ENCODE results near the gene DMRT2.

The DMRT2 gene

DNA sequence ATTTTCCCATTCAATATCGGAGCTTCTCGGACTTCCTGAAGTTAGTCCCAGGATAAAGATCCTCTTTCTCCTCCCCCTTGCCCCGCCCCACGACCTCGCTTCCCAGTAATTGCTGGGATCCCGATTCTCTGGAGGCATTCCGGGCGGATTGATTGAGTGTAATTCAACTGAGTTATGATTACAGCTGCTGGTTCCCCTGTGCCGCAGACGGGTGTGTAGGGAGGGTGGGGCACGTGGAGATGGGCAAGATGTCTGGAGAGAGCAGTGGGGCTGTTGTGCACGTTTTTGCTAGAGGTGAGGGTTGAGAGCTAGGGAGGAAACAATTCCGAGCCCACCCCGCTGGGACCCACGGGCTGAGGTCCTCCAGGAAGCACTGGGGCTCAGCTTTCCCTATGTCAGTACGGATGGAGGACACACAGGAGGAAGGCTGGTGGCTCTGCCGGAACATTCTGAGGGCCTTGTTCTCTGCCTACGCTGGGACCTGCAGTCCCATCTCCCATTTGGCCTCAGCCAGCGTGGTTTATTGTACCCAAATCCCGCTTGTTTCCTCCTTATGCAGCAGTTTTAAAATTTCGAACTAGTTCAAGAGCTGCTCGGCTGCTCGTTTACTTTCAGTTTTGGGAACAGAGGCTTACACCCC lies 2.4 kb upstream of the DMRT2 start:
- no peak for DNase-seq (ENCODE audit: low read depth)

GRCh38 chr9:1048231-1048619 lies 1.9 kb upstream of the DMRT2 start:
- DNase-seq (ENCODE audit: low read depth): no peak

DNA sequence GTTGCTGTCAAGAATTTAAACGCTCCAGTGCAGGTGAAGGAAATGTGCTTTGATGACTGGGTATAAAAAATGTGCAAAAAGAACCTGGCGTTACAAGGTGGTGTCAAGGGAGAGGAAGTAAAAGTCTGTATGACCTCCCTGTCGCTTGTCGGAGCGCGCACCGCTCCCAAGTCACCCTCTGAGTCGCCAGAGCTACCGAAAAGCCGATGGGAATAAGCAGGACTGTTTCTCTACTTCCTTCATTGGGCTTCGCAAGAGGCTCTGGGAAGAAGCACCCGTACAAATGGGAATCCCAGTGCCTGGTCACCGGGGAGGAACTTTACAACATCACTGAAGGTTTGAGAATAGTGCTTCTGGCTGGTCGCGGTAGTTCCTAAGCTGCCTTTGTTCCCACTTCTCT lies 1.3 kb upstream of the DMRT2 start:
- no peak for DNase-seq (ENCODE audit: low read depth)

DNA sequence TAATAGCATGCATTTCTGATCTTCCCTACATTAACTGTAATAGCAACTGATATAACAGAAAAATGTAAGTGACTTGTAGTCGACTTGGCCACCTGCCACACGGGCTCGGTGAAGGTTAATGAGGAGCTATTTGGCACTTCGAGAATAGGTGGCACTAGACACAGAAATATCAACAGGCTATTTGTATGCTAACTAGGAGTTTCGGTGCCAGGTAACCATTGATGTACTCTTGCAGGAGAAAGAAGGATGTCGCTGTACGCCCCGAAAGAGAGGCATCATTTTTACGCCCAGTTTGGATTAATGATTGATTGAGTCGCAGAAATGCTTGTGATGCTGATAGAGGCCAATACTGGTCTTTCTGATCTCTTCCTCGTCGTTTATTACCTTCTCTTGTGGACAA lies 516 bp upstream of the DMRT2 start:
- DNase-seq (ENCODE audit: low read depth): no peak

GRCh38 chr9:1051210-1051583 lies 1.0 kb downstream of the DMRT2 start:
- no peak for DNase-seq (ENCODE audit: low read depth)

DNA sequence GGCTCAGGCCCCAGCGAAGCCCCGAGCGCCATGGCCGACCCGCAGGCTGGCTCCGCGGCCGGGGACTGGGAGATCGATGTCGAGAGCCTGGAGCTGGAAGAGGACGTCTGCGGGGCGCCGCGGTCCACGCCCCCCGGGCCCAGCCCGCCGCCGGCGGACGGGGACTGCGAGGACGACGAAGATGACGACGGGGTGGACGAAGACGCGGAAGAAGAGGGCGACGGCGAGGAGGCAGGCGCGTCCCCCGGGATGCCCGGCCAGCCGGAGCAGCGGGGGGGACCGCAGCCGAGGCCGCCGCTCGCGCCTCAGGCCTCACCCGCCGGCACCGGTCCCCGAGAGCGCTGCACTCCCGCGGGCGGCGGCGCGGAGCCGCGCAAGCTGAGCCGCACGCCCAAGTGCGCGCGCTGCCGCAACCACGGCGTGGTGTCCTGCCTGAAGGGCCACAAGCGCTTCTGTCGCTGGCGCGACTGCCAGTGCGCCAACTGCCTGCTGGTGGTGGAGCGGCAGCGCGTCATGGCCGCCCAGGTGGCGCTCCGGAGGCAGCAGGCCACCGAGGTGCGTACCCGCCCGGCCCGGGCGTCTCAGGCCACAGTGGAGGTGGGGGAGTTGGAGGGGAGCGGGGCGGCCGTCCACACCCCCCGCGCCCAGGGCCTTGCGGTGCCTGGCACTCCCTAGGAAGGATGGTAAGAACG lies 1.6 kb downstream of the DMRT2 start:
- DNase-seq (ENCODE audit: low read depth): no peak

DNA sequence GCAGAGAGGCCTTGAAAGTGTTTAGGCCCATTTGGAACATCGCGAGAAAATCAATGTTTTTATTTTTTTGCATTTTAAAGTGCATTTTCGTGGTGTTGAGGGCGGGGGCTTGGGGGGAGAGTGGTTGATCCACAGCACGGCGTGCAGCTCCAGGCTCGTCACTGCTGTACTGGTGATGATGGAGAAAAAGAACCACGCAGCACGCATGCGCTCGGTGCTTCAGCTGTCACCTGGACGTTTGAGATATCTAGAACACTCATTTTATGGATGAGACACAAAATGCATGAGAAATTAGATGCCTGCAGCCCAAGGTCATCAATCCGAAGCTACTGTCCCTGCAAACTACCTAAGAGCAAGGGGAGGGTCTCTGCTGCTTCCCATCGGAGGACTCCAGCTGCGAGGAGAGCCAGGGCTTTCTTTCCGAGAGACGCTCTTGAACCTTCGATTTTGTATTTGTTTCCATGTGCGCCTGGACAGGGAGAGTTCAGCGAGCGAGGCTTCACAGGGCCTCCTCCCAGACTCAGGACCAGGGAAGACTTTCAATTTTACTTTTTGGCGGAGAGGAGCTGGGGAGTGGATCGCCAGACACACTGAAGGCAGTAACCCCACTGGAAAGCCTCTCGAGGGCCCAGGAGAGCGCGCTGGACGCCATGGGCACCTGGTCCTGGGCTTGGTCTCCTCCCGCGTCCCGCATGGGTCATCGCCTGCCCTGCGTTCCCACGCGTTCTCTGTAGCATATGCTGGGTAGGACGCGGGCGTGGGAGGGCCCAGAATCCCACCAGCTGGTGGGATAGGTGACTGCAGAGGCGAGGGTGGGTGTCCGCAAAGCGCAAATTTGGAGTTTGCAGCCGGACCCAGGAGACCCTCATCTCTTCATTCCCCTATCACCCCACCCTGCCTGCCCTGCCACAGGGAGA lies 2.5 kb downstream of the DMRT2 start:
- DNase-seq (ENCODE audit: low read depth): no peak

DNA sequence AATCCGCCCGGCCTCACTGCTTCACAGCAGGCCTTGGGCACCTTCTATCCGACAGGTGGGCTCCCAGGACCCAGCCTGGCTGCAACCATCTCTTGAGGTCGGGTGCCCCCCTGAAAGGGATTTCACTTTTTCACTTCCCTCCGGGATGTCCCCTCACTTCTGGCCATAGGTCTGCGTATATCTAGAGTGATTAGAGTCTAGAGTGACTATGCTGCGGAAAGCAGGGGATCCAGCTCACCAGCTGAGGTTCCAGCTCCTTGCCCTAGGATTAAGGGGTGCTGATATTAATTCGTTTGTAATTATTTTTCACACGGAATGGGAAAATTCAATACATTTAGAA lies 3.1 kb downstream of the DMRT2 start:
- no peak for DNase-seq (ENCODE audit: low read depth)

DNA sequence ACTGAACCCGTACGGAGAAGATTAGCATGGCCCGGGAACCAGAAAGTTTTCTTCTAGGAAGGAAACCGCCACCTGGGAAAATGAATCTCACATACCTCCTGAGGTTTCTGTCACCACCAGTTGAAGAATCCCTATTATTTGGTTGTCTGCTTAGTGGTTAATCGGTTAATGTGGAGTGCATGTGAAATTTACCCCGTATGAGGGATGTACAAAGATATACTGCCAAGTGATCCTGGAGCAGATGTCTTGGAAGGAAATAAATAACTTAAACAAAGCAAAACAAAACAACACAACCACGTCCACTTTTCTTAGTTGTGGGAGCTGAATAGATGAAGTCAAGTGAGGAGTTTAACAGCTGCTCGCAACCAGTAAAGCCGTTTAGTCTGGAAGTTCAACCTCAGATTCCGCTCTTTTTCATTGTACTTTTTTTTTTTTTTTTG lies 3.8 kb downstream of the DMRT2 start:
- DNase-seq (ENCODE audit: low read depth): no peak

- no peak for DNase-seq (ENCODE audit: low read depth)
Observed at GRCh38 chr9:1055166-1055565, 5.0 kb downstream of the DMRT2 start.

DNA sequence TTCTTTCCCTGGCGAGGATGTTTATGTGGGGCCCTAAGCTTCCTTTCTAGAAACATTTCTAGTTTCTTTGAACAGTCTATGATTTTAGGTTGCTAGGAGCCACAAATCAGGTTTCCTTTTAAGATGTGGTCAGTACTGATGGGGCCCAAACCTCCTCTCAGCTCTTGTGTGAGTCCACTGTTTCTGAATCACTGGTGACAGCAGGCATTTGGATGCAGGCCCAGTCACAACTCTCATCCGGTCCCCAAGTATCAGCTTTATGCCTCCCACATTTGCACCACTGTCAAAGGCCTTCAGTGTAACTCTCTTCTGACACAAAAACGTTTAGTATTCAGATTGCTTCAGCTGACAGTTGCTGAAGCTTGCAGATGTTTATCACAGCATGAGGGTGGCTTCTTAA lies 7.8 kb downstream of the DMRT2 start:
- DNase-seq (ENCODE audit: low read depth): no peak

DNA sequence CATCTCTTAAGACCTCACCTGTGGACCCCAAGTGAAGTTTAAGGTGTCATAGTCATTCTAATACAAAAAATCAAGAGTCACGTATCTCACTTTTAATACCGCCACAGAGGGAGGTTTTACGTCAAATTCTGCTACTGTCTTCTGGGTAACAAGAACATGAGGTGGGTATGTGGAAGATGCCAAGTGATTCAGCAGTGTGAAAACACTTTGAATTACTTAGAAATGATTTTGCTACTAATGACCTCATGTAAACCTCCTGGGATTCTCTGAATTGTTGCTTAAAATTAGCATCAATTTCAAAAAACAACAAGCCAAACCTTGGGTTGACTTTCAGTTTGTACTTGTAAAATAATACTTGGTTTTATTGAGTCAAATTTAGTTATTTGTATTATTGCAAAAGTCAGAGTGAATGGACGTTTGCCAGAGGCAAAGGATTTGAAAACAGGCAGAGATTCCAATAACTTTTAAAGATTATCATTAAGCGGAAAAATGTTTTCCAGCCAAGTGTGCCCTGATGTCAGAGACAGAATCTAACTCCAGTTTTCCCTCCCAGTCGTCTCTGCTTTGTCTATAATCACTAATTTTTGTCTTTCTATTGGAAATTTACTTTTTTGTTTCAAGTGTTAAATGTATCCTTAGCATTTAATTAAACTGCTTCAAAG lies 8.8 kb downstream of the DMRT2 start:
- DNase-seq (ENCODE audit: low read depth): no peak

- no peak for DNase-seq (ENCODE audit: low read depth)
Observed at GRCh38 chr9:1065130-1065529, 15.0 kb downstream of the DMRT2 start.

DNA sequence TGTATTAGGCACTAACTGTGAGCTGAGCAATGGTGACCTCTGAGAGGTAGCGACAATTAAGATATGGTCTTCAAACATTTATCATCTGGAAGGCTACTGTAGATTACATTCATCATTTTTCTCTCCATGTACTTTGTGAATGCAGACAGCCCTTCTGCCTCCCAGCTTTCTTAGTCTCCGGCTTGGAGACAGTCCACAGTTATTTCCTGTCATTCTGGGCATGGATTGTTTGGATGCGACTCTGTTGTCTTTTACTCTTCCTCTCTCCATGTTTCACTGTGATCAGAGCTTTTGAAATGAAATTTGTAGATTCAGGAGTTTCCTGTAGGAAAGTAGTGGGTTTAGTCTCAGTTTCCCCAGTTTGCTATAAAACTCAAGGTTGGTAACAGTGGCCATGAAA lies 20.5 kb downstream of the DMRT2 start:
- DNase-seq (ENCODE audit: low read depth): no peak

GRCh38 chr9:1071730-1072129 lies 21.6 kb downstream of the DMRT2 start:
- no peak for DNase-seq (ENCODE audit: low read depth)

GRCh38 chr9:1073497-1073896 lies 23.3 kb downstream of the DMRT2 start:
- DNase-seq (ENCODE audit: low read depth): no peak

GRCh38 chr9:1077616-1078015 lies 27.5 kb downstream of the DMRT2 start:
- no peak for DNase-seq (ENCODE audit: low read depth)

GRCh38 chr9:1083325-1083913 lies 33.3 kb downstream of the DMRT2 start:
- DNase-seq (ENCODE audit: low read depth): no peak

GRCh38 chr9:1085086-1085485 lies 34.9 kb downstream of the DMRT2 start:
- DNase-seq (ENCODE audit: low read depth): no peak

- no peak for DNase-seq (ENCODE audit: low read depth)
Observed at GRCh38 chr9:1086517-1086916, 36.4 kb downstream of the DMRT2 start.

DNA sequence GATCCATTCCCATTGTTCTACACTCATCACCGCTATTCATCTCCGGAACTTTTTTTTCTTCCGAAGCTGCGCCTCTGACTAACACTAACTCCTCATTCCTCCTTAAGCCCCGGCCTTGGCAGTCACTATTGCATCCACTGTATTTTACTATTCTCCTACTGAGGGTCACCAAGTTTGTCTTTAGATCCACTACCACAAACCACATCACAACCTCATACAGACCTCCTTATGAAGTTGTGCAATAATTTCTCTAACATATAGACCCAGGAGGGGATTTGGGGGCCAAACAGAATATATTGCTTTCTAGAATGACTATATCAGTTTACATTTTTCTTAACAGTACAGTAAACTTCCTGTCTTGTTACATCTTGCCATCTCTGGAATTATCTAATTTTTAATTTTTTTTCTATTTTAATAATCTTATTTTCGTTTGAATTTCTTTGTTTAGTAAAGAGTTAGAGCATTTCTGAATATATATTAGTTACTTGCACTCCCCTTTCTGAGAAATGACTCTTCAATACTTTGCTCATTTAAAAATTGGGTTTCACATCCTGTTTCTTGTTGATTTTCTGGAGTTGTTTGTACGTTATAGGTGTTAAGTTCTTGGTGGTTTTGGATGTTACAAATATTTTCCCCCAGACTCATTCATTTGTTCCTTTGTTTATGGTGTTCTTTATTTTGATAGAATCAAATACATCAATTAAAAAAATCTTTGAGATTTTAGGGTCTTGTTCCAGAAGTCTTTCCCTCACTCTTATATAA lies 37.1 kb downstream of the DMRT2 start:
- DNase-seq (ENCODE audit: low read depth): no peak

DNA sequence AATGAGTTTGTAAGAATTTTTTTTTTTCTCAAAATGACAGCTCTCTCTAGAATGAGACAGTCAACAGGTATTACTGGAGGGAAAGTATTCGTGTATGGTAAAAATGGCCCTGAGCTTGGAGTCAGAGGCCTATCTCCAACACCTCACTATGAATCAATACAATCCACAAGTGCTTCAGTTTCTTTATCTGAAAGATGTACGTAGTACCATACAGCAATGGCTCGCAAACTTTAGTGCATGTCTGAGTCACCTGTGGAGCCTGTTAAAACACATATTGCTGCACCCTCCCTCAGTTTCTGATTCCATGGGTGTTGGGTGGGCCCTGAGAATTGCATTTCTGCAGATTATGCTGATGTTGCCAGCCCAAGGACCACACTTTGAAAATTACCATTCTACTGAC lies 44.6 kb downstream of the DMRT2 start:
- no peak for DNase-seq (ENCODE audit: low read depth)

Measured in stimulated activated CD8-positive, alpha-beta memory T cell treated with anti-CD3 and anti-CD28 coated beads, Interleukin-12 subunit alpha, Interleukin-12 subunit beta, amount 100 ng/mL, for 4 hours (primary cell).